Neuronal stem cell (in vitro differentiated cells): ENCODE data around the gene FAHD1.

ENCODE experiments used
- DNase-seq: peaks from one replicate; pipeline ENCODE4 v3.0.0-alpha.2; 2013; ENCODE audit warnings: low spot score
- H2AFZ ChIP-seq: one replicate; pipeline ENCODE4 v1.6.1; 2013; ENCODE audit warnings: mild to moderate bottlenecking, low read length, inconsistent platforms
- H2AK5ac ChIP-seq: 2 replicates; pipeline ENCODE4 v1.6.1; 2013; ENCODE audit warnings: low read depth, mild to moderate bottlenecking, inconsistent platforms, low read length, moderate library complexity, mixed read lengths
- H2BK120ac ChIP-seq: 2 replicates; pipeline ENCODE4 v1.6.1; 2013; ENCODE audit warnings: low read depth, mild to moderate bottlenecking, inconsistent platforms, low read length, moderate library complexity, mixed read lengths
- H2BK12ac ChIP-seq: one replicate; pipeline ENCODE4 v1.6.1; 2013; ENCODE audit warnings: low read length, inconsistent platforms
- H2BK15ac ChIP-seq: 2 replicates; pipeline ENCODE4 v1.6.1; 2013; ENCODE audit warnings: mild to moderate bottlenecking, low read length, inconsistent platforms, mixed read lengths
- H2BK5ac ChIP-seq: one replicate; pipeline ENCODE4 v1.6.1; 2013; ENCODE audit warnings: inconsistent platforms, mild to moderate bottlenecking, low read length, moderate library complexity
- H3K14ac ChIP-seq: one replicate; pipeline ENCODE4 v1.6.1; 2013; ENCODE audit warnings: low read length, inconsistent platforms
- H3K18ac ChIP-seq: 2 replicates; pipeline ENCODE4 v1.6.1; 2013; ENCODE audit warnings: low read length, inconsistent platforms
- H3K23ac ChIP-seq: 2 replicates; pipeline ENCODE4 v1.6.1; 2013; ENCODE audit warnings: low read depth, mild to moderate bottlenecking, mixed read lengths, low read length, inconsistent platforms; ENCODE audit not compliant: poor library complexity
- H3K27ac ChIP-seq: replicated peaks from 3 replicates; pipeline ENCODE4 v1.5.1; 2013; ENCODE audit warnings: low read length, inconsistent platforms
- H3K27me3 ChIP-seq, 3 experiments: 2 replicates each; pipeline ENCODE4 v1.6.1; 2013; ENCODE audit warnings: low read length in 3 of 3, mild to moderate bottlenecking in 2 of 3, inconsistent platforms in 1 of 3, low read depth in 1 of 3, mixed read lengths in 1 of 3, moderate library complexity in 1 of 3; ENCODE audit not compliant: control insufficient read depth in 3 of 3, insufficient read depth in 3 of 3
- H3K36me3 ChIP-seq, 2 donors: replicated peaks in 1 of 2; 2 replicates each; pipeline ENCODE4 v1.6.1; 2013; ENCODE audit warnings: low read length in 2 of 2; ENCODE audit not compliant: control insufficient read depth in 2 of 2, insufficient read depth in 2 of 2
- H3K4ac ChIP-seq: 2 replicates; pipeline ENCODE4 v1.6.1; 2013; ENCODE audit warnings: inconsistent platforms, mild to moderate bottlenecking, low read length, moderate library complexity
- H3K4me1 ChIP-seq, 2 donors: 1 replicate in 1 of 2; 2 replicates in 1 of 2; pipeline ENCODE4 v1.6.1; 2013; ENCODE audit warnings: low read length in 2 of 2, low read depth in 1 of 2; ENCODE audit not compliant: control insufficient read depth in 2 of 2, insufficient read depth in 1 of 2
- H3K4me2 ChIP-seq: one replicate; pipeline ENCODE4 v1.6.1; 2013; ENCODE audit warnings: mild to moderate bottlenecking, low read length, inconsistent platforms; ENCODE audit not compliant: insufficient read depth, poor library complexity, severe bottlenecking
- H3K4me3 ChIP-seq, 2 donors: 2 replicates each; pipeline ENCODE4 v1.5.1; 2013; ENCODE audit warnings: low read length in 2 of 2, mild to moderate bottlenecking in 2 of 2, inconsistent platforms in 1 of 2, moderate library complexity in 1 of 2
- H3K79me1 ChIP-seq: one replicate; pipeline ENCODE4 v1.6.1; 2013; ENCODE audit warnings: low read depth, mild to moderate bottlenecking, inconsistent platforms, low read length, moderate library complexity
- H3K9ac ChIP-seq: one replicate; pipeline ENCODE4 v1.6.1; 2013; ENCODE audit warnings: mild to moderate bottlenecking, low read depth, low read length, inconsistent platforms; ENCODE audit not compliant: poor library complexity
- H3K9me3 ChIP-seq, 2 donors: replicated peaks in 1 of 2; 2 replicates each; pipeline versions ENCODE3 to v1.6.1; 2013; ENCODE audit warnings: low read length in 2 of 2, mild to moderate bottlenecking in 2 of 2, inconsistent platforms in 1 of 2, low read depth in 1 of 2, mixed read lengths in 1 of 2, moderate library complexity in 1 of 2; ENCODE audit not compliant: control insufficient read depth in 2 of 2, insufficient read depth in 1 of 2
- H4K8ac ChIP-seq: one replicate; pipeline ENCODE4 v1.6.1; 2013; ENCODE audit warnings: low read depth, mild to moderate bottlenecking, inconsistent platforms, low read length, moderate library complexity
- H4K91ac ChIP-seq: one replicate; pipeline ENCODE4 v1.6.1; 2013; ENCODE audit warnings: low read length, low read depth, mild to moderate bottlenecking, inconsistent platforms; ENCODE audit not compliant: poor library complexity
- WGBS, 2 donors: extraction: QIAGEN DNeasy Blood & Tissue Kit; methylation state at CpG; one replicate each; pipeline ENCODE4 v1.1.7; 2013; ENCODE audit warnings: missing lambda C conversion rate in 2 of 2, mixed read lengths in 1 of 2; ENCODE audit not compliant: insufficient read length in 2 of 2, insufficient replicate concordance in 1 of 2; ENCODE audit errors: extremely low coverage in 2 of 2; 5-methylcytosine and 5-hydroxymethylcytosine counted together

The FAHD1 gene

DNA sequence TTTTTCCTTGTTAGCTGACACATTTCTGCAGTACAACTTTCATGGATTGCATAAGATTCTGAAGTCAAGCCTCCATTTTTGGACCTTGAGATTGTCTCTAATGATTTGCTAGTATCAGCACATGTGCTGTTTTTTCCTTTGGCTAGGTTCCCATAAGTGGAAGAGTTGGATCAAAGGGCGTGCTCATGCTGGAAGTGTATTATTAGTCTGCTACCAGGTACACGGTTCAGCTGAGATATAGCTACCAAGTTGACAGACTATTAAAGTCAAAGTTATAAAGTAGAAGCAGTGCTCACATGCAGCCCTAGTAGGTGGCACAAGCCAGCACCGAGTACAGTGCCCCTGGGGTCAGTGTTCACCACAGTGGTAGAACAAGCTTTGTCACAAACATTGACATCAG is 3.2 kb downstream of the FAHD1 start:
- Histone ChIP-seq H2AFZ (no peak overlapping the region), H3K4me3 (no peak overlapping the region), H3K18ac (no peak overlapping the region), H3K27ac (no peak overlapping the region), H3K23ac (no peak overlapping the region), H3K79me1 (peaks cover 9% of the 10 kb centered on the region), H2BK120ac (no peak overlapping the region), H3K36me3 (peaks cover 5 to 33% of the 10 kb centered on the region in 2 donors), H2AK5ac (no peak overlapping the region), H2BK5ac (no peak overlapping the region), H3K4ac (no peak overlapping the region), H3K9ac (no peak overlapping the region), H2BK12ac (no peak overlapping the region), H4K91ac (no peak overlapping the region), H3K27me3 (no peaks in the 10 kb centered on the region), H3K14ac (no peak overlapping the region), H2BK15ac (no peak overlapping the region), H3K4me2 (no peak overlapping the region), H3K4me1 (peaks cover 0 to 10% of the 10 kb centered on the region in 2 donors), H4K8ac (no peak overlapping the region), H3K9me3 (no peaks in the 10 kb centered on the region)
- WGBS, 2 donors: no CpG with 5 or more reads among the region's 3 CpGs
- no peak for DNase-seq

DNA sequence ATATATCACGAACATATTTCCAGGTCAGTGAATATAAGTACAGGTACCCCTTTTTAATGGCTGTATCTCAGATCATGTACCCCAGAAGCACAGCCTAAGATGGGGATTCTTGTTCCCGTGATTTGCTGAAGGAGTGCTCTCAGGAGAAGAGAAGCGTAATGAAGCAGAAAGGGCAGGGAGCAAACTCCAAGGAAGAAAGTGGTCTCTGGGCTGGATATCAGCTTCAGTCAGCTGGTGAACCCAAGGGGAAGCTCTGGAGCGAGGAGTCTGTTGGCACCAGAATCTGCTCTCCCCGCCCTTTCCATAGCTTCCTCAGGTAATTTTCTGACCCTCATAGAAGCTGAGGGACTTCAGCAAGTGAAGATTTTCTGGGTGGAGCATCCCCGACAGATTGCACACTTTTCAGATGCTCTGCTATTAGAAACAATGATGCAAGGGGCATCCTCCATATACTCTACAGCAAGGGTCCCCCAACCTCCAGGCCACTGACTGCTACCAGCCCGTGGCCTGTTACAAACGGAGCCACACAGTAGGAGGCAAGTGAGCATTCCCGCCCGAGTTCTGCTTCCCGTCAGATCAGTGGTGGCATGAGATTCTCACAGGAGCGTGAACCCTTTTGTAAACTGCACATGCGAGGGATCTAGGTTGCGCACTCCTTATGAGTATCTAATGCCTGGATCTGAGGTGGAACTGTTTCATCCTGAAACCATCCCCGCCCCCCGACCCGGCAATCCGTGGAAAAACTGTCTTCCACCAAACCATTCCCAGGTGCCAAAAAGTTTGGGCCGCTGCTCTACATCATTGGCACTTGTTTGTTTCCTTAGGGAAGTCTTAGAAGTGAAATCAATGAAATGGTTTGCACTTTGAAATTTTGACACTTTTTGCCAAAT is 4.4 kb downstream of the FAHD1 start:
- Histone ChIP-seq H3K4me3 (no peak overlapping the region), H2BK120ac (no peak overlapping the region), H2BK5ac (no peak overlapping the region), H3K4me2 (no peak overlapping the region), H2AFZ (no peak overlapping the region), H2BK12ac (no peak overlapping the region), H3K27me3 (no peaks in the 10 kb centered on the region), H3K14ac (no peak overlapping the region), H2BK15ac (no peak overlapping the region), H2AK5ac (no peak overlapping the region), H4K91ac (no peak overlapping the region), H3K36me3 (peaks cover 5 to 33% of the 10 kb centered on the region in 2 donors), H3K4me1 (peaks cover 0 to 10% of the 10 kb centered on the region in 2 donors), H3K79me1 (peaks cover 6% of the 10 kb centered on the region), H3K27ac (no peak overlapping the region), H3K23ac (no peak overlapping the region), H3K4ac (no peak overlapping the region), H3K18ac (no peak overlapping the region), H3K9me3 (no peaks in the 10 kb centered on the region), H4K8ac (no peak overlapping the region), H3K9ac (no peak overlapping the region)
- DNase-seq: no peak
- no CpG with 5 or more reads among the region's 19 CpGs for WGBS, 2 donors

DNA sequence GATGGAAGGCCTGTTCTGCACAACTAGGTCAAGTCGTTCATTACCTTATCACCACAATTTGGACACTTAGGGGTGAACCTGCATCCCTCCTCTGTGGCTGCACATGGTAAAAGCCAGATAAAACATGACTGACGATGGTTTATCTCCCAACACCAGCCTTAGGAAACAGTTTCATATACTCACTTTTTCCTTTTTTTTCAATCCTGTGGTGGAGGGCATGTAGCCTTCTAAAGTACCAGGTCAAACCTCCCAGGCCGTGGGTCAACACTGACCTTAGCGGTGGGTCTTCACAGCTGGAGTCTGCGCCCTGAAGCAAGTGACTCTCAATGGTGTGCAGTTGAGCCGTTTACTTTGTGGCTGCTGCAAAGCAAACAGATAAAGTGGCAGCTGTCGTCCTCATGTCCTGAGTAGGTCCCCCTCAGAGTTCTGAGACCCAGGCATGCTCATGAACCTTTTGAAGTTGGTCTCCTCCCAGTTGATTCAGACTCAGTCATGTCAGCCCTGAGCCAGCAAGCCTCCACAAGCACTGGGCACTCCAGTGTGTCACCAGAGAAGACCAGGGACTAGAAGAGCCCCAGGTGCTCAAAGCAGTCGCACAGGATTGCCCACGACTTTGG is 5.9 kb downstream of the FAHD1 start:
- H3K27ac ChIP-seq: no peak overlapping the region
- no peak overlapping the region for H3K9ac ChIP-seq
- no peaks in the 10 kb centered on the region for H3K27me3 ChIP-seq
- peaks cover 0 to 3% of the 10 kb centered on the region in 2 donors for H3K4me1 ChIP-seq
- H2AK5ac ChIP-seq: no peak overlapping the region
- H3K9me3 ChIP-seq: no peaks in the 10 kb centered on the region
- H2BK5ac ChIP-seq: peak overlapping the region; percentile 48
- peaks cover 5 to 33% of the 10 kb centered on the region in 2 donors for H3K36me3 ChIP-seq
- H3K79me1 ChIP-seq: peaks cover 2% of the 10 kb centered on the region
- H4K91ac ChIP-seq: no peak overlapping the region
- no peak overlapping the region for H3K18ac ChIP-seq
- no peak for DNase-seq
- H3K14ac ChIP-seq: no peak overlapping the region
- no peak overlapping the region for H3K4me3 ChIP-seq
- no peak overlapping the region for H2BK15ac ChIP-seq
- H4K8ac ChIP-seq: no peak overlapping the region
- no peak overlapping the region for H2BK120ac ChIP-seq
- no peak overlapping the region for H2BK12ac ChIP-seq
- no peak overlapping the region for H3K4me2 ChIP-seq
- WGBS, 2 donors: no CpG with 5 or more reads among the region's 9 CpGs
- H2AFZ ChIP-seq: no peak overlapping the region
- no peak overlapping the region for H3K23ac ChIP-seq
- no peak overlapping the region for H3K4ac ChIP-seq

DNA sequence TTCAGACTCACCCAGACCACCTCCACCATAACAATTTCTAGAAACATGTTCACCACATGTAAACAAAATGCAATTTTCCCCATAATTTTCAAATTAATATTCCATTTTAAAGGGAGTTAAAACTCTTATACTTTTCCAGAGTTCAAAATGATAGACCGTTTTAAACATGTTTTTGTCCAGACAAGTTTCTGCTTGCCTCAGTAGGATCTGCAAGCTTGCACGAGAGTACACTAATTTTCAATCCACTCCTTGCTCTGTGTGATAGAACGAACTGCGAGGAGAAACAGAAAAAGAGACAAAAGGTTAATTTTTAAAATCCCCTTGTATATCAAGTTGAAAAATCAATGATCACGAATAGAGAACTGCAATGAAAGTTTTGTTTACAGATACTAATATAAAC is 7.1 kb downstream of the FAHD1 start:
- Histone ChIP-seq H3K4me1 (no peaks in the 10 kb centered on the region), H4K8ac (no peak overlapping the region), H3K4me2 (no peak overlapping the region), H3K79me1 (no peaks in the 10 kb centered on the region), H3K9me3 (no peaks in the 10 kb centered on the region), H2BK5ac (no peak overlapping the region), H2AK5ac (no peak overlapping the region), H3K14ac (no peak overlapping the region), H2BK120ac (no peak overlapping the region), H2BK15ac (no peak overlapping the region), H3K18ac (no peak overlapping the region), H2AFZ (no peak overlapping the region), H3K4ac (no peak overlapping the region), H3K4me3 (no peak overlapping the region), H2BK12ac (no peak overlapping the region), H3K27me3 (no peaks in the 10 kb centered on the region), H3K36me3 (peaks cover 2 to 28% of the 10 kb centered on the region in 2 donors), H3K23ac (no peak overlapping the region), H4K91ac (no peak overlapping the region), H3K27ac (no peak overlapping the region), H3K9ac (no peak overlapping the region)
- no peak for DNase-seq
- no CpG with 5 or more reads among the region's 5 CpGs for WGBS, 2 donors
